ENCODE data around the gene KCNMA1.

DNA sequence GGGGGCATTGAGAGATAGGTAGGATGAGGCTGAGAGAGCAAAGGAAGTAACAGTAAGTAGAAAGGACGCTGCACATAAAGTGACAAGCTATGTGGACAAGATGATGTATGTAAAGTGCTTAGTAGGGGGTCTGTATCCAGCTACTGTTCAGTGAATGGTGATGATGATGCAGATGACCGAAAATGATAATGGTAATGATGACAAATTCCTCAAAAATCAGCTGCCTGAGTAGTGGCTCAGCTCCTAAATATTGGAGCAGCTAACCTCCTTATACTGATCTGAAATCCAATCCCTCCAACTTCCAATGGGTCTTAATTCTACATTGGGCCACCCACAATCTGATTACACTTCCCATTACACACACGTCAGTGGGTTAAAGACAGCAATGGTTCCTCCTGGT, 27.1 kb upstream of the KCNMA1 start:
- TF ChIP-seq CTCF (IDR thresholded peaks at IDR 0.05) = no peak
- no peak for TF ChIP-seq EZH2 (IDR thresholded peaks at IDR 0.05; ENCODE audit: borderline replicate concordance, insufficient read depth, low read depth, low read length, poor library complexity, severe bottlenecking)

All from B cell (primary cell).